GM23338 (cell line): ENCODE data around the gene RNASEH2A. TPM values are rescaled to one million over a fixed set of nuclear protein-coding genes. Genes with fewer than 3 reads are reported as not detected.

ENCODE experiments used
- ATAC-seq: fragments of 200-7000 bp; cut with Tn5 transposase; 3 replicates; pipeline ENCODE4 v1.9.1; 2020
- DNase-seq: peaks from one replicate; pipeline ENCODE4 v3.0.0-alpha.2; 2015; ENCODE audit warnings: low spot score
- H2AFZ ChIP-seq: fragments of 200-600 bp; sonication (generic); 2 replicates; pipeline ENCODE4 v1.8.0; 2016; ENCODE audit warnings: antibody characterized with exemption, mild to moderate bottlenecking, moderate library complexity
- H3F3A ChIP-seq: fragments of 200-600 bp; sonication (generic); replicated peaks from 2 replicates; pipeline ENCODE4 v1.8.0; 2017; ENCODE audit warnings: antibody characterized with exemption, mixed run types, low read depth
- H3K27ac ChIP-seq: fragments of 200-600 bp; sonication (generic); 2 replicates; pipeline ENCODE4 v1.6.1; 2016; ENCODE audit warnings: low read depth
- H3K27me3 ChIP-seq: fragments of 200-600 bp; sonication (generic); 2 replicates; pipeline ENCODE4 v1.8.0; 2016; ENCODE audit warnings: mild to moderate bottlenecking, mixed run types, moderate library complexity; ENCODE audit not compliant: insufficient read depth
- H3K36me3 ChIP-seq: fragments of 200-600 bp; sonication (generic); 2 replicates; pipeline ENCODE4 v1.8.0; 2016; ENCODE audit warnings: mild to moderate bottlenecking; ENCODE audit not compliant: insufficient read depth
- H3K4me1 ChIP-seq: fragments of 200-600 bp; sonication (generic); 2 replicates; pipeline ENCODE4 v1.8.0; 2016; ENCODE audit warnings: mild to moderate bottlenecking, moderate library complexity; ENCODE audit not compliant: insufficient read depth
- H3K4me2 ChIP-seq: fragments of 200-600 bp; sonication (generic); 2 replicates; pipeline ENCODE4 v1.7.1; 2017; ENCODE audit warnings: mixed run types
- H3K4me3 ChIP-seq: fragments of 200-600 bp; sonication (generic); 2 replicates; pipeline ENCODE4 v1.6.1; 2016; ENCODE audit warnings: mixed run types
- H3K79me2 ChIP-seq: fragments of 200-600 bp; sonication (generic); replicated peaks from 2 replicates; pipeline ENCODE4 v1.8.0; 2017; ENCODE audit warnings: mild to moderate bottlenecking; ENCODE audit not compliant: insufficient read depth
- H3K9me2 ChIP-seq: fragments of 200-600 bp; sonication (generic); 2 replicates; pipeline ENCODE4 v1.8.0; 2017; ENCODE audit not compliant: insufficient read depth
- H4K20me1 ChIP-seq: fragments of 200-600 bp; sonication (generic); replicated peaks from 2 replicates; pipeline ENCODE4 v1.8.0; 2017; ENCODE audit warnings: mild to moderate bottlenecking; ENCODE audit not compliant: insufficient read depth
- H3K27ac Mint-ChIP-seq: 2 replicates; pipeline ENCODE4 v1.8.0; 2020; ENCODE audit warnings: inconsistent platforms, mild to moderate bottlenecking, moderate library complexity, mixed read lengths
- H3K27me3 Mint-ChIP-seq: 3 replicates; pipeline ENCODE4 v1.8.0; 2022; ENCODE audit warnings: low read depth, mild to moderate bottlenecking, moderate library complexity, mixed read lengths, inconsistent platforms; ENCODE audit not compliant: insufficient read depth, poor library complexity
- H3K36me3 Mint-ChIP-seq: 3 replicates; pipeline ENCODE4 v1.8.0; 2021; ENCODE audit warnings: low read depth, mild to moderate bottlenecking, inconsistent platforms, moderate library complexity, mixed read lengths
- H3K4me1 Mint-ChIP-seq: 3 replicates; pipeline ENCODE4 v1.8.0; 2020; ENCODE audit warnings: mild to moderate bottlenecking, inconsistent platforms, mixed read lengths
- H3K4me3 Mint-ChIP-seq: 3 replicates; pipeline ENCODE4 v1.8.0; 2021; ENCODE audit warnings: moderate library complexity, mild to moderate bottlenecking, inconsistent platforms, mixed read lengths
- H3K9me3 Mint-ChIP-seq: 3 replicates; pipeline ENCODE4 v1.8.0; 2020; ENCODE audit warnings: moderate library complexity, mild to moderate bottlenecking, inconsistent platforms, mixed read lengths
- CREB1 ChIP-seq: fragments of 250-450 bp; sonication (Bioruptor Pico); IDR thresholded peaks from 2 replicates; pipeline ENCODE4 v1.5.0; 2020; ENCODE audit warnings: low read depth, mild to moderate bottlenecking, moderate library complexity
- CTCF ChIP-seq, 2 experiments: fragments of 200-600 bp in 1 of 2; sonication (generic) in 1 of 2; conservative IDR thresholded peaks; 2 replicates each; pipeline versions ENCODE4 v1.5.1 to v1.6.1; 2016 to 2017; ENCODE audit warnings: antibody characterized with exemption in 2 of 2, low read depth in 2 of 2, mild to moderate bottlenecking in 2 of 2, moderate library complexity in 1 of 2
- ETS1 ChIP-seq: IDR thresholded peaks from 2 replicates; pipeline ENCODE4 v1.6.1; 2016; ENCODE audit warnings: antibody characterized with exemption
- EZH2 ChIP-seq: fragments of 200-600 bp; sonication (generic); IDR thresholded peaks from one replicate; pipeline ENCODE4 v1.8.0; 2017; ENCODE audit warnings: antibody characterized with exemption, mild to moderate bottlenecking, low read depth; ENCODE audit not compliant: unreplicated experiment
- EZH2phosphoT487 ChIP-seq: fragments of 200-600 bp; sonication (generic); IDR thresholded peaks from one replicate; pipeline ENCODE4 v1.8.1; 2018; ENCODE audit warnings: antibody characterized with exemption; ENCODE audit not compliant: unreplicated experiment
- JUNB ChIP-seq: IDR thresholded peaks from one replicate; pipeline ENCODE4 v1.6.1; 2016; ENCODE audit warnings: antibody characterized with exemption; ENCODE audit not compliant: unreplicated experiment
- NANOG ChIP-seq: IDR thresholded peaks from 2 replicates; pipeline ENCODE4 v1.6.1; 2016; ENCODE audit warnings: antibody characterized with exemption, borderline replicate concordance
- POLR2AphosphoS5 ChIP-seq: IDR thresholded peaks from 2 replicates; pipeline ENCODE4 v1.6.1; 2016; ENCODE audit warnings: antibody characterized with exemption, low read depth
- STAT1 ChIP-seq: IDR thresholded peaks from one replicate; pipeline ENCODE4 v1.6.1; 2016; ENCODE audit warnings: antibody characterized with exemption; ENCODE audit not compliant: unreplicated experiment
- ZNF114 ChIP-seq: fragments of 250-450 bp; sonication (Bioruptor Pico); IDR thresholded peaks from 2 replicates; pipeline ENCODE4 v1.5.0; 2020; ENCODE audit warnings: mild to moderate bottlenecking, moderate library complexity
- ZNF331 ChIP-seq: fragments of 250-450 bp; sonication (Bioruptor Pico); IDR thresholded peaks from 2 replicates; pipeline ENCODE4 v1.5.0; 2020; ENCODE audit warnings: low read depth, mild to moderate bottlenecking, moderate library complexity
- polyA plus RNA-seq: library from polyadenylated mRNA; unstranded; fragments of >200 nt; fragmentation: Nextera tagmentation; extraction: Ambion mirVana; gene quantifications from 2 replicates; pipeline ENCODE4 v1.2.1, GENCODE V29; 2016
- total RNA-seq: library from RNA; depleted of rRNA; stranded (reverse); fragments of >200 nt; shearing (Covaris generic); gene quantifications from 2 replicates; pipeline ENCODE4 v1.2.3, GENCODE V29; 2014
- TF ChIP-seq, protein P1 (sequence below): fragments of 250-450 bp; sonication (Bioruptor Pico); IDR thresholded peaks from 2 replicates; pipeline ENCODE4 v1.5.0; 2020; ENCODE audit warnings: mild to moderate bottlenecking, moderate library complexity
- TF ChIP-seq, protein P2 (sequence below): IDR thresholded peaks from one replicate; pipeline ENCODE4 v1.6.1; 2018; ENCODE audit warnings: antibody characterized with exemption; ENCODE audit not compliant: unreplicated experiment

Gene RNASEH2A
- total and polyA plus RNA-seq, 2 experiments from 2014 or later, result 39.4 to 68.2 TPM

GRCh38 chr19:12784871-12785430 lies 21.4 kb upstream of the RNASEH2A start (continued):
- no peak for TF ChIP-seq CTCF (conservative IDR thresholded peaks at IDR 0.05; ENCODE audit: low read depth in 2 of 2)

GRCh38 chr19:12785431-12786031 lies 20.9 kb upstream of the RNASEH2A start:
- Mint-ChIP-seq H3K36me3 (no peaks in the 10 kb centered on the region; the same call in 2 of the 3 replicates), H3K27me3 (peaks cover 16% of the 10 kb centered on the region), H3K9me3 (no peaks in the 10 kb centered on the region), H3K4me1 (peaks cover 22% of the 10 kb centered on the region), H3K27ac (no peak overlapping the region), H3K4me3 (no peak overlapping the region)
- DNase-seq, result no peak
- no peak overlapping the region for H3K27ac ChIP-seq
- no peak overlapping the region for H3K4me3 ChIP-seq
- peaks cover 29% of the 10 kb centered on the region for H3F3A ChIP-seq
- H3K27me3 ChIP-seq, result peaks cover 1% of the 10 kb centered on the region
- no peak overlapping the region for H3K4me2 ChIP-seq
- H4K20me1 ChIP-seq, result no peaks in the 10 kb centered on the region
- H3K79me2 ChIP-seq, result no peaks in the 10 kb centered on the region
- H2AFZ ChIP-seq, result no peak overlapping the region
- ATAC-seq, result no peak
- H3K9me2 ChIP-seq, result no peaks in the 10 kb centered on the region
- H3K4me1 ChIP-seq, result peaks cover 25% of the 10 kb centered on the region
- H3K36me3 ChIP-seq, result no peaks in the 10 kb centered on the region
- TF ChIP-seq EZH2phosphoT487, result no peak
- no peak for TF ChIP-seq JUNB
- no peak for TF ChIP-seq EZH2
- no peak for TF ChIP-seq ETS1
- no peak for TF ChIP-seq POLR2AphosphoS5
- no peak for TF ChIP-seq STAT1
- no peak for TF ChIP-seq CREB1
- no peak for TF ChIP-seq NANOG
- TF ChIP-seq, protein P1, sequence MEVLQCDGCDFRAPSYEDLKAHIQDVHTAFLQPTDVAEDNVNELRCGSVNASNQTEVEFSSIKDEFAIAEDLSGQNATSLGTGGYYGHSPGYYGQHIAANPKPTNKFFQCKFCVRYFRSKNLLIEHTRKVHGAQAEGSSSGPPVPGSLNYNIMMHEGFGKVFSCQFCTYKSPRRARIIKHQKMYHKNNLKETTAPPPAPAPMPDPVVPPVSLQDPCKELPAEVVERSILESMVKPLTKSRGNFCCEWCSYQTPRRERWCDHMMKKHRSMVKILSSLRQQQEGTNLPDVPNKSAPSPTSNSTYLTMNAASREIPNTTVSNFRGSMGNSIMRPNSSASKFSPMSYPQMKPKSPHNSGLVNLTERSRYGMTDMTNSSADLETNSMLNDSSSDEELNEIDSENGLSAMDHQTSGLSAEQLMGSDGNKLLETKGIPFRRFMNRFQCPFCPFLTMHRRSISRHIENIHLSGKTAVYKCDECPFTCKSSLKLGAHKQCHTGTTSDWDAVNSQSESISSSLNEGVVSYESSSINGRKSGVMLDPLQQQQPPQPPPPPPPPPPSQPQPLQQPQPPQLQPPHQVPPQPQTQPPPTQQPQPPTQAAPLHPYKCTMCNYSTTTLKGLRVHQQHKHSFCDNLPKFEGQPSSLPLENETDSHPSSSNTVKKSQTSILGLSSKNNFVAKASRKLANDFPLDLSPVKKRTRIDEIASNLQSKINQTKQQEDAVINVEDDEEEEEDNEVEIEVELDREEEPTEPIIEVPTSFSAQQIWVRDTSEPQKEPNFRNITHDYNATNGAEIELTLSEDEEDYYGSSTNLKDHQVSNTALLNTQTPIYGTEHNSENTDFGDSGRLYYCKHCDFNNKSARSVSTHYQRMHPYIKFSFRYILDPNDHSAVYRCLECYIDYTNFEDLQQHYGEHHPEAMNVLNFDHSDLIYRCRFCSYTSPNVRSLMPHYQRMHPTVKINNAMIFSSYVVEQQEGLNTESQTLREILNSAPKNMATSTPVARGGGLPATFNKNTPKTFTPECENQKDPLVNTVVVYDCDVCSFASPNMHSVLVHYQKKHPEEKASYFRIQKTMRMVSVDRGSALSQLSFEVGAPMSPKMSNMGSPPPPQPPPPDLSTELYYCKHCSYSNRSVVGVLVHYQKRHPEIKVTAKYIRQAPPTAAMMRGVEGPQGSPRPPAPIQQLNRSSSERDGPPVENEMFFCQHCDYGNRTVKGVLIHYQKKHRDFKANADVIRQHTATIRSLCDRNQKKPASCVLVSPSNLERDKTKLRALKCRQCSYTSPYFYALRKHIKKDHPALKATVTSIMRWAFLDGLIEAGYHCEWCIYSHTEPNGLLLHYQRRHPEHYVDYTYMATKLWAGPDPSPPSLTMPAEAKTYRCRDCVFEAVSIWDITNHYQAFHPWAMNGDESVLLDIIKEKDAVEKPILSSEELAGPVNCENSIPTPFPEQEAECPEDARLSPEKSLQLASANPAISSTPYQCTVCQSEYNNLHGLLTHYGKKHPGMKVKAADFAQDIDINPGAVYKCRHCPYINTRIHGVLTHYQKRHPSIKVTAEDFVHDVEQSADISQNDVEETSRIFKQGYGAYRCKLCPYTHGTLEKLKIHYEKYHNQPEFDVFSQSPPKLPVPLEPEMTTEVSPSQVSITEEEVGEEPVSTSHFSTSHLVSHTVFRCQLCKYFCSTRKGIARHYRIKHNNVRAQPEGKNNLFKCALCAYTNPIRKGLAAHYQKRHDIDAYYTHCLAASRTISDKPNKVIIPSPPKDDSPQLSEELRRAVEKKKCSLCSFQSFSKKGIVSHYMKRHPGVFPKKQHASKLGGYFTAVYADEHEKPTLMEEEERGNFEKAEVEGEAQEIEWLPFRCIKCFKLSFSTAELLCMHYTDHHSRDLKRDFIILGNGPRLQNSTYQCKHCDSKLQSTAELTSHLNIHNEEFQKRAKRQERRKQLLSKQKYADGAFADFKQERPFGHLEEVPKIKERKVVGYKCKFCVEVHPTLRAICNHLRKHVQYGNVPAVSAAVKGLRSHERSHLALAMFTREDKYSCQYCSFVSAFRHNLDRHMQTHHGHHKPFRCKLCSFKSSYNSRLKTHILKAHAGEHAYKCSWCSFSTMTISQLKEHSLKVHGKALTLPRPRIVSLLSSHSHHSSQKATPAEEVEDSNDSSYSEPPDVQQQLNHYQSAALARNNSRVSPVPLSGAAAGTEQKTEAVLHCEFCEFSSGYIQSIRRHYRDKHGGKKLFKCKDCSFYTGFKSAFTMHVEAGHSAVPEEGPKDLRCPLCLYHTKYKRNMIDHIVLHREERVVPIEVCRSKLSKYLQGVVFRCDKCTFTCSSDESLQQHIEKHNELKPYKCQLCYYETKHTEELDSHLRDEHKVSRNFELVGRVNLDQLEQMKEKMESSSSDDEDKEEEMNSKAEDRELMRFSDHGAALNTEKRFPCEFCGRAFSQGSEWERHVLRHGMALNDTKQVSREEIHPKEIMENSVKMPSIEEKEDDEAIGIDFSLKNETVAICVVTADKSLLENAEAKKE (CRISPR knock-in tag), result no peak
- TF ChIP-seq ZNF114, result no peak
- TF ChIP-seq, protein P2, sequence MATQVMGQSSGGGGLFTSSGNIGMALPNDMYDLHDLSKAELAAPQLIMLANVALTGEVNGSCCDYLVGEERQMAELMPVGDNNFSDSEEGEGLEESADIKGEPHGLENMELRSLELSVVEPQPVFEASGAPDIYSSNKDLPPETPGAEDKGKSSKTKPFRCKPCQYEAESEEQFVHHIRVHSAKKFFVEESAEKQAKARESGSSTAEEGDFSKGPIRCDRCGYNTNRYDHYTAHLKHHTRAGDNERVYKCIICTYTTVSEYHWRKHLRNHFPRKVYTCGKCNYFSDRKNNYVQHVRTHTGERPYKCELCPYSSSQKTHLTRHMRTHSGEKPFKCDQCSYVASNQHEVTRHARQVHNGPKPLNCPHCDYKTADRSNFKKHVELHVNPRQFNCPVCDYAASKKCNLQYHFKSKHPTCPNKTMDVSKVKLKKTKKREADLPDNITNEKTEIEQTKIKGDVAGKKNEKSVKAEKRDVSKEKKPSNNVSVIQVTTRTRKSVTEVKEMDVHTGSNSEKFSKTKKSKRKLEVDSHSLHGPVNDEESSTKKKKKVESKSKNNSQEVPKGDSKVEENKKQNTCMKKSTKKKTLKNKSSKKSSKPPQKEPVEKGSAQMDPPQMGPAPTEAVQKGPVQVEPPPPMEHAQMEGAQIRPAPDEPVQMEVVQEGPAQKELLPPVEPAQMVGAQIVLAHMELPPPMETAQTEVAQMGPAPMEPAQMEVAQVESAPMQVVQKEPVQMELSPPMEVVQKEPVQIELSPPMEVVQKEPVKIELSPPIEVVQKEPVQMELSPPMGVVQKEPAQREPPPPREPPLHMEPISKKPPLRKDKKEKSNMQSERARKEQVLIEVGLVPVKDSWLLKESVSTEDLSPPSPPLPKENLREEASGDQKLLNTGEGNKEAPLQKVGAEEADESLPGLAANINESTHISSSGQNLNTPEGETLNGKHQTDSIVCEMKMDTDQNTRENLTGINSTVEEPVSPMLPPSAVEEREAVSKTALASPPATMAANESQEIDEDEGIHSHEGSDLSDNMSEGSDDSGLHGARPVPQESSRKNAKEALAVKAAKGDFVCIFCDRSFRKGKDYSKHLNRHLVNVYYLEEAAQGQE, result no peak
- no peak for TF ChIP-seq ZNF331 (CRISPR knock-in tag)
